CD4-positive, CD25-positive, alpha-beta regulatory T cell (primary cell): ENCODE data around the gene SHMT1. TPM values are rescaled to one million over a fixed set of nuclear protein-coding genes. Genes with fewer than 3 reads are reported as not detected.

Experiments
- ATAC-seq, 2 donors: fragments of 150-1000 bp; cut with Tn5 transposase; one replicate each; pipeline ENCODE4 v1.10.0; 2021; ENCODE audit warnings: low read depth in 2 of 2, moderate number of reproducible peaks in 2 of 2, moderate library complexity in 1 of 2
- DNase-seq, 3 donors: peaks; one replicate each; pipeline versions ENCODE4 v3.0.0 to v3.0.0-alpha.2; 2012 to 2022; ENCODE audit warnings: mixed read lengths in 1 of 3
- H3K27ac ChIP-seq: one replicate; pipeline ENCODE4 v1.7.0; 2013; ENCODE audit warnings: mild to moderate bottlenecking, low read length; ENCODE audit not compliant: insufficient read depth, poor library complexity, severe bottlenecking
- H3K27me3 ChIP-seq: one replicate; pipeline ENCODE4 v1.7.0; 2013; ENCODE audit warnings: low read length; ENCODE audit not compliant: control insufficient read depth, insufficient read depth
- H3K36me3 ChIP-seq: one replicate; pipeline ENCODE4 v1.7.0; 2013; ENCODE audit warnings: mild to moderate bottlenecking, low read length, moderate library complexity; ENCODE audit not compliant: control insufficient read depth, insufficient read depth
- H3K4me1 ChIP-seq: 2 replicates; pipeline ENCODE4 v1.7.0; 2013; ENCODE audit warnings: mild to moderate bottlenecking, low read length; ENCODE audit not compliant: insufficient read depth, control insufficient read depth, poor library complexity, severe bottlenecking
- H3K4me3 ChIP-seq: one replicate; pipeline ENCODE4 v1.7.0; 2013; ENCODE audit warnings: low read depth, mild to moderate bottlenecking, low read length, moderate library complexity
- H3K9me3 ChIP-seq, 2 experiments: 1 replicate in 1 of 2; 2 replicates in 1 of 2; pipeline ENCODE4 v1.7.0; 2013; ENCODE audit warnings: low read length in 2 of 2, mild to moderate bottlenecking in 1 of 2, moderate library complexity in 1 of 2; ENCODE audit not compliant: control insufficient read depth in 2 of 2
- H3K27ac Mint-ChIP-seq, 3 donors: one replicate each; pipeline ENCODE4 v1.8.0; 2020 to 2022; ENCODE audit warnings: mild to moderate bottlenecking in 3 of 3, mixed read lengths in 3 of 3, moderate library complexity in 2 of 3
- H3K27me3 Mint-ChIP-seq: one replicate; pipeline ENCODE4 v1.8.0; 2022; ENCODE audit warnings: mild to moderate bottlenecking, mixed read lengths
- H3K36me3 Mint-ChIP-seq: one replicate; pipeline ENCODE4 v1.8.0; 2020; ENCODE audit warnings: mixed read lengths
- H3K4me1 Mint-ChIP-seq, 4 donors: one replicate each; pipeline ENCODE4 v1.8.0; 2020 to 2022; ENCODE audit warnings: mixed read lengths in 4 of 4, mild to moderate bottlenecking in 1 of 4
- H3K4me3 Mint-ChIP-seq, 4 donors: one replicate each; pipeline ENCODE4 v1.8.0; 2020 to 2022; ENCODE audit warnings: mild to moderate bottlenecking in 4 of 4, mixed read lengths in 4 of 4, moderate library complexity in 3 of 4
- H3K9me3 Mint-ChIP-seq, 7 donors: one replicate each; pipeline ENCODE4 v1.8.0; 2020 to 2022; ENCODE audit warnings: mixed read lengths in 7 of 7, mild to moderate bottlenecking in 3 of 7, moderate library complexity in 2 of 7
- polyA plus RNA-seq, 4 donors: library from polyadenylated mRNA; unstranded; fragments of 300-500 nt; fragmentation: Illumina TruSeq; gene quantifications; one replicate each; pipeline ENCODE4 v1.2.3, GENCODE V29; 2021
- total RNA-seq: library from RNA; stranded (reverse); gene quantifications from one replicate; pipeline ENCODE4 v1.2.3, GENCODE V29; 2022

Gene SHMT1
- total and polyA plus RNA-seq, 5 donors from 2014 or later: 19.0 to 44.7 (median 34.5) TPM

- DNase-seq (no peak), ATAC-seq (no peak)
- Mint-ChIP-seq H3K27me3 (no peaks in the 10 kb centered on the region), H3K27ac (no peak overlapping the region), H3K9me3 (no peaks in the 10 kb centered on the region), H3K4me3 (peak overlapping the region in 1 of 4 donors; percentile 32), H3K4me1 (peaks cover 0 to 61% (median 26%) of the 10 kb centered on the region in 4 donors), H3K36me3 (peaks cover 34% of the 10 kb centered on the region)
- Histone ChIP-seq H3K9me3 (no peaks in the 10 kb centered on the region), H3K4me1 (peaks cover 32% of the 10 kb centered on the region), H3K4me3 (no peak overlapping the region), H3K27ac (no peak overlapping the region), H3K27me3 (no peaks in the 10 kb centered on the region), H3K36me3 (peaks cover 63% of the 10 kb centered on the region)
Observed at GRCh38 chr17:18323007-18323406, 40.3 kb downstream of the SHMT1 start.

- DNase-seq (no peak), ATAC-seq (no peak)
- Histone ChIP-seq H3K4me1 (peaks cover 37% of the 10 kb centered on the region), H3K36me3 (peaks cover 59% of the 10 kb centered on the region), H3K9me3 (no peaks in the 10 kb centered on the region), H3K27ac (no peak overlapping the region), H3K4me3 (no peak overlapping the region), H3K27me3 (no peaks in the 10 kb centered on the region)
- no peak overlapping the region for H3K4me3 Mint-ChIP-seq
- peaks cover 32% of the 10 kb centered on the region for H3K36me3 Mint-ChIP-seq
- no peaks in the 10 kb centered on the region for H3K27me3 Mint-ChIP-seq
- H3K9me3 Mint-ChIP-seq: no peaks in the 10 kb centered on the region
- H3K27ac Mint-ChIP-seq: no peak overlapping the region
- peaks cover 0 to 66% (median 29%) of the 10 kb centered on the region in 4 donors for H3K4me1 Mint-ChIP-seq
Observed at GRCh38 chr17:18322522-18322921, 40.8 kb downstream of the SHMT1 start.

DNA sequence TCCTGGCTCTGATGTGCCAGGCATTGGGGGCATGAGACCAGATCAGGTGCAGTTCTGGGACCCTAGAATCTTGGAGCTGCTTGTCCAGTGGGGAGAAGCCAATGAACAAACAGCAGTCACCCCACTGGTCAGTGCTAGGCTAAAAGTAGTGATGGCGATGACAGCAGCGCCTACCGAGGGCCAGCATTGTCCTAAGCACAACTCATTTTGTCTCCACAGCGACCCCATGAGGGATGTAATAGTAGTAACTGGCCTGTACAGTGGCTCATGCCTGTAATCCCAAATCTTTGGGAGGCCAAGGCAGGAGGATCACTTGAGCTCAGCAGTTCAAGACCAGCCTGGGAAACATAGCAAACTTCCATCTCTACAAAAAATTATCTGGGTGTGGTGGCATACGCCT is 42.0 kb downstream of the SHMT1 start:
- no peak overlapping the region for H3K4me3 ChIP-seq
- peaks cover 54% of the 10 kb centered on the region for H3K36me3 ChIP-seq
- H3K27me3 Mint-ChIP-seq: no peaks in the 10 kb centered on the region
- H3K4me1 Mint-ChIP-seq: peaks cover 0 to 73% (median 35%) of the 10 kb centered on the region in 4 donors
- H3K27ac Mint-ChIP-seq: no peak overlapping the region
- no peaks in the 10 kb centered on the region for H3K27me3 ChIP-seq
- DNase-seq (no peak), ATAC-seq (no peak)
- peaks cover 26% of the 10 kb centered on the region for H3K36me3 Mint-ChIP-seq
- H3K9me3 ChIP-seq: no peaks in the 10 kb centered on the region
- no peaks in the 10 kb centered on the region for H3K9me3 Mint-ChIP-seq
- H3K4me3 Mint-ChIP-seq: peak overlapping the region in 1 of 4 donors; percentile 54
- H3K27ac ChIP-seq: no peak overlapping the region
- peaks cover 49% of the 10 kb centered on the region for H3K4me1 ChIP-seq

DNA sequence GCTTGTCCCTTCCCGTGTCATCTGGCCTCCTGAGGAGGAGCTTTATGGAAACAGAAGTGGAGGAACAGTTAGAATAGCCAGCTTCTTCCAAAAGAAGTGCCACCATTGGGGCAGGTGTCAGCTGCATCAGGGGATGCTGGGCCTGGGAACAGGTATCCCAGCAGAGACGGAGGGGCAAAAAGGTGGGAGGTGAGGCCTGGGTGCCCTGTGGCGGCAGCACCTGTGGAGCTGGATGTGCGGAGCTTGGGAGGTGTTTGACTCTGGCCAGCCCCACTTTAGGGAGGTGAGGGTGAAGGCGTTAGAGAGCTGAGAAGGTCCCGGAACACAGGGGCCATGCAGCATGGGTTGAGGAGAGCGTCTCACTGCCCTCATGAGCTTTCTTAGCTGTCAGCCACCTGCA is 43.0 kb downstream of the SHMT1 start:
- Mint-ChIP-seq H3K27ac (no peak overlapping the region), H3K9me3 (no peaks in the 10 kb centered on the region), H3K36me3 (peaks cover 25% of the 10 kb centered on the region), H3K4me1 (peaks cover 0 to 80% (median 41%) of the 10 kb centered on the region in 4 donors), H3K4me3 (peak overlapping the region in 2 of 4 donors; percentile 57 to 69), H3K27me3 (no peaks in the 10 kb centered on the region)
- Histone ChIP-seq H3K9me3 (no peaks in the 10 kb centered on the region), H3K4me1 (peaks cover 59% of the 10 kb centered on the region), H3K27ac (no peak overlapping the region), H3K36me3 (peaks cover 52% of the 10 kb centered on the region), H3K27me3 (no peaks in the 10 kb centered on the region), H3K4me3 (no peak overlapping the region)
- ATAC-seq: no peak
- no peak for DNase-seq

DNA sequence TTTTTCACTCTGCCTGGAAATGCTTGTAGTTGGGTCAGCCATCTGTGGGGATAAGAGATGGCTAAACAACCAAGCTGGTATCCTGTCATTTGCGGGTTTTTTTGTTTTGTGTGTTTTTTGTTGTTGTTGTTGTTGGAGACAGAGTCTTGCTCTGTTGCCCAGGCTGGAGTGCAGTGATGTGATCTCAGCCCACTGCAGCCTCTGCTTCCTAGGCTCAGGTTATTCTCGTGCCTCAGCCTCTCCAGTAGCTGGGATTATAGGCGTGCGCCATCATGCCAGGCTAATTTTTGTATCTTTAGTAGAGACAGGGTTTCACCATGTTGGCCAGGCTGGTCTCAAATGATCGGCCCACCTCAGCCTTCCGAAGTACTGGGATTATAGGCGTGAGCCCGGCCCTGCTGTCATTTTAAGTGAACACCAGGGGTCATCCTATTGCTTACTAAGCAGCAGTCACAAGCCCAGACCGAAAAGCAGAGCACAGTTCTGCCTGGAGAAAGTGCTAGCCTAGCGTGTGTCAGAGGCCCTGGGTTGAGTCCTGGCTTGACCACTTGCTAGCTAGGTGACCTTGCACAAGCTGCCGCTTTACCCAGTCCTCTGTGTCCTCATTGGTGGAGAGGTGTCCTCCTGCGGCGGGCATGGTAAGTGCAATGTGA is 43.6 kb downstream of the SHMT1 start:
- ATAC-seq: no peak

GRCh38 chr17:18318771-18319450 is 44.4 kb downstream of the SHMT1 start:
- Histone ChIP-seq H3K27me3 (no peaks in the 10 kb centered on the region), H3K4me3 (peak overlapping the region; percentile 3), H3K4me1 (peaks cover 64% of the 10 kb centered on the region), H3K27ac (no peak overlapping the region), H3K36me3 (peaks cover 38% of the 10 kb centered on the region), H3K9me3 (no peaks in the 10 kb centered on the region)
- Mint-ChIP-seq H3K4me3 (peak overlapping the region; percentile 27 to 82 (median 48)), H3K4me1 (peaks cover 0 to 84% (median 47%) of the 10 kb centered on the region in 4 donors), H3K36me3 (peaks cover 25% of the 10 kb centered on the region), H3K27me3 (no peaks in the 10 kb centered on the region), H3K9me3 (no peaks in the 10 kb centered on the region), H3K27ac (peak overlapping the region in 1 of 3 donors; percentile 51)
- ATAC-seq: no peak
- DNase-seq: no peak

More for the DNA sequence above, 43.6 kb downstream of the SHMT1 start:
- DNase-seq: peak in 2 of 3 donors; percentile 14 to 30
- Mint-ChIP-seq H3K27me3 (no peaks in the 10 kb centered on the region), H3K36me3 (peaks cover 25% of the 10 kb centered on the region), H3K4me3 (peak overlapping the region; percentile 58 to 82 (median 65)), H3K4me1 (peaks cover 0 to 81% (median 44%) of the 10 kb centered on the region in 4 donors), H3K27ac (no peak overlapping the region), H3K9me3 (no peaks in the 10 kb centered on the region)
- peaks cover 46% of the 10 kb centered on the region for H3K36me3 ChIP-seq
- peaks cover 60% of the 10 kb centered on the region for H3K4me1 ChIP-seq
- H3K27me3 ChIP-seq: no peaks in the 10 kb centered on the region
- peak overlapping the region; percentile 19 for H3K4me3 ChIP-seq
- no peak overlapping the region for H3K27ac ChIP-seq
- no peaks in the 10 kb centered on the region for H3K9me3 ChIP-seq

- peaks cover 25% of the 10 kb centered on the region for H3K36me3 Mint-ChIP-seq
- no peak for ATAC-seq
- H3K4me1 ChIP-seq: peaks cover 72% of the 10 kb centered on the region
- H3K4me3 ChIP-seq: no peak overlapping the region
- H3K9me3 Mint-ChIP-seq: no peaks in the 10 kb centered on the region
- peak overlapping the region in 3 of 4 donors; percentile 62 to 95 (median 73) for H3K4me3 Mint-ChIP-seq
- no peaks in the 10 kb centered on the region for H3K27me3 Mint-ChIP-seq
- no peaks in the 10 kb centered on the region for H3K27me3 ChIP-seq
- peaks cover 0 to 90% (median 54%) of the 10 kb centered on the region in 4 donors for H3K4me1 Mint-ChIP-seq
- peaks cover 30% of the 10 kb centered on the region for H3K36me3 ChIP-seq
- no peak overlapping the region for H3K27ac ChIP-seq
- DNase-seq: no peak
- H3K9me3 ChIP-seq: no peaks in the 10 kb centered on the region
- no peak overlapping the region for H3K27ac Mint-ChIP-seq
Observed at GRCh38 chr17:18318117-18318516, 45.2 kb downstream of the SHMT1 start.
